ENCODE results near the gene ACOX1. TPM values are rescaled to one million over a fixed set of nuclear protein-coding genes. Genes with fewer than 3 reads are reported as not detected.

ACOX1 gene
- total and polyA plus RNA-seq, 2 donors (not counting 1 experiment from before 2014, with no cell fraction given): 6.6 to 31.2 TPM

- peaks cover 0 to 7% of the 10 kb centered on the region in 2 donors for H3K4me1 ChIP-seq (ENCODE audit: control insufficient read depth in 2 of 2, insufficient read depth in 2 of 2, low read length in 2 of 2)
- H3K4me2 ChIP-seq (replicated peaks; ENCODE audit: low read depth, low read length, poor library complexity, severe bottlenecking): no peak overlapping the region
- ATAC-seq (ENCODE audit: low read depth) (no peak), DNase-seq (no peak)
- no peak overlapping the region for H2AFZ ChIP-seq (ENCODE audit: insufficient read depth, low read depth, low read length, poor library complexity, severe bottlenecking)
- intact Hi-C loops (cut with micrococcal nuclease): loop anchor here (10.0 kb wide), 1 partner anchor 355 kb away; the partner anchor contains the start of gene UBALD2
- no peaks in the 10 kb centered on the region for H3K9me3 Mint-ChIP-seq (ENCODE audit: insufficient read depth)
- no peak overlapping the region for H3K9ac ChIP-seq (ENCODE audit: low read length)
- H3K27ac ChIP-seq (ENCODE audit: low read length in 2 of 2): no peak overlapping the region
- H3K36me3 ChIP-seq (replicated peaks in 1 of 2; ENCODE audit: control extremely low read depth in 1 of 2, control insufficient read depth in 1 of 2, extremely low read depth in 1 of 2, insufficient read depth in 2 of 2, low read length in 1 of 2): peaks cover 1 to 3% of the 10 kb centered on the region in 2 experiments
- TF ChIP-seq CTCF (IDR thresholded peaks at IDR 0.05) (no peak), EZH2 (IDR thresholded peaks at IDR 0.05; ENCODE audit: borderline replicate concordance, insufficient read depth, low read depth, low read length, poor library complexity, severe bottlenecking) (no peak)
- H3K4me3 Mint-ChIP-seq: no peak overlapping the region
- no peaks in the 10 kb centered on the region for H3K9me3 ChIP-seq (ENCODE audit: control extremely low read depth in 1 of 3, control insufficient read depth in 2 of 3, insufficient read depth in 1 of 3, low read length in 2 of 3)
- peaks cover 2% of the 10 kb centered on the region for H3K4me1 Mint-ChIP-seq
- no peaks in the 10 kb centered on the region for H3K27me3 ChIP-seq (replicated peaks in 1 of 4; ENCODE audit: control extremely low read depth in 1 of 4, control insufficient read depth in 3 of 4, insufficient read depth in 4 of 4, low read length in 3 of 4)
- POLR2A ChIA-PET: interaction anchor here (0.6 kb wide), 1 partner anchor 166 kb away, joined by 4 read pairs; no protein-coding TSS in a partner anchor
- no peak overlapping the region for H3K27ac Mint-ChIP-seq
- H4K20me1 ChIP-seq (ENCODE audit: control insufficient read depth, insufficient read depth, low read length, poor library complexity, severe bottlenecking): no peaks in the 10 kb centered on the region
- no peaks in the 10 kb centered on the region for H3K79me2 ChIP-seq (ENCODE audit: control insufficient read depth, insufficient read depth, low read length)
- CTCF ChIA-PET: interaction anchor here (0.6 to 1.7 kb wide), 3 partner anchors 95 to 358 kb away, joined by 3 to 11 read pairs (median 3); no protein-coding TSS in a partner anchor
- no peak overlapping the region for H3K4me3 ChIP-seq (ENCODE audit: control extremely low read depth in 1 of 5, extremely low read depth in 1 of 5, insufficient read depth in 1 of 5, low read depth in 2 of 5, low read length in 4 of 5)
- no peaks in the 10 kb centered on the region for H3K27me3 Mint-ChIP-seq
- 69% methylated on average over 3 of the region's 11 CpGs for WGBS (ENCODE audit: insufficient coverage)
These were observed 69.1 kb downstream of the ACOX1 start for GRCh38 chr17:75909812-75910274.

- Mint-ChIP-seq H3K4me1 (peaks cover 5% of the 10 kb centered on the region), H3K4me3 (no peak overlapping the region), H3K9me3 (ENCODE audit: insufficient read depth) (no peaks in the 10 kb centered on the region), H3K27me3 (no peaks in the 10 kb centered on the region), H3K27ac (no peak overlapping the region)
- Histone ChIP-seq H3K4me3 (ENCODE audit: control extremely low read depth in 1 of 5, extremely low read depth in 1 of 5, insufficient read depth in 1 of 5, low read depth in 2 of 5, low read length in 4 of 5) (no peak overlapping the region), H4K20me1 (ENCODE audit: control insufficient read depth, insufficient read depth, low read length, poor library complexity, severe bottlenecking) (no peaks in the 10 kb centered on the region), H3K36me3 (replicated peaks in 1 of 2; ENCODE audit: control extremely low read depth in 1 of 2, control insufficient read depth in 1 of 2, extremely low read depth in 1 of 2, insufficient read depth in 2 of 2, low read length in 1 of 2) (peaks cover 0 to 1% of the 10 kb centered on the region in 2 experiments), H3K9ac (ENCODE audit: low read length) (no peak overlapping the region), H3K4me2 (replicated peaks; ENCODE audit: low read depth, low read length, poor library complexity, severe bottlenecking) (no peak overlapping the region), H3K4me1 (ENCODE audit: control insufficient read depth in 2 of 2, insufficient read depth in 2 of 2, low read length in 2 of 2) (peaks cover 0 to 9% of the 10 kb centered on the region in 2 donors), H3K9me3 (ENCODE audit: control extremely low read depth in 1 of 3, control insufficient read depth in 2 of 3, insufficient read depth in 1 of 3, low read length in 2 of 3) (no peaks in the 10 kb centered on the region), H2AFZ (ENCODE audit: insufficient read depth, low read depth, low read length, poor library complexity, severe bottlenecking) (no peak overlapping the region), H3K79me2 (ENCODE audit: control insufficient read depth, insufficient read depth, low read length) (no peaks in the 10 kb centered on the region), H3K27me3 (replicated peaks in 1 of 4; ENCODE audit: control extremely low read depth in 1 of 4, control insufficient read depth in 3 of 4, insufficient read depth in 4 of 4, low read length in 3 of 4) (no peaks in the 10 kb centered on the region), H3K27ac (ENCODE audit: low read length in 2 of 2) (no peak overlapping the region)
- ChIA-PET CTCF (interaction anchor here (0.6 to 1.7 kb wide), 3 partner anchors 96 to 358 kb away, joined by 3 to 11 read pairs (median 3); no protein-coding TSS in a partner anchor), POLR2A (no interaction called here)
- intact Hi-C loops (cut with micrococcal nuclease): loop anchor here (10.0 kb wide), 1 partner anchor 356 kb away; the partner anchor contains the start of gene UBALD2
- ATAC-seq (ENCODE audit: low read depth) (no peak), DNase-seq (no peak)
- 89% methylated on average over 7 of the region's 14 CpGs for WGBS (ENCODE audit: insufficient coverage)
- TF ChIP-seq CTCF (IDR thresholded peaks at IDR 0.05) (no peak), EZH2 (IDR thresholded peaks at IDR 0.05; ENCODE audit: borderline replicate concordance, insufficient read depth, low read depth, low read length, poor library complexity, severe bottlenecking) (no peak)
These were observed 69.7 kb downstream of the ACOX1 start for GRCh38 chr17:75909051-75909811.
